PC-3 (cell line): ENCODE results near the gene TRABD. TPM values are rescaled to one million over a fixed set of nuclear protein-coding genes. Genes with fewer than 3 reads are reported as not detected.

Experiments used
- ATAC-seq: fragments of 200-7000 bp; cut with Tn5 transposase; 2 replicates; pipeline ENCODE4 v1.9.1; 2020; ENCODE audit warnings: mild to moderate bottlenecking, moderate library complexity
- BruUV-seq: library from RNA; stranded (reverse); fragments of 400-500 nt; replicated peaks from 2 replicates; lab custom pipeline; 2021; lab: Mats Ljungman, UMichigan
- CTCF ChIA-PET: fragments of 300-600 bp; sonication (Branson Sonifier 250); formaldehyde crosslinking; loops from one replicate; lab custom pipeline; 2022; ENCODE audit warnings: antibody characterized with exemption; lab: Charles Lee
- POLR2A ChIA-PET: fragments of 300-600 bp; sonication (Branson Sonifier 250); formaldehyde crosslinking; loops from one replicate; lab custom pipeline; 2022; ENCODE audit warnings: antibody characterized with exemption; ENCODE audit not compliant: unreplicated experiment; lab: Charles Lee
- DNase-seq: peaks from one replicate; pipeline ENCODE4 v3.0.0-alpha.2; 2015
- H2AFZ ChIP-seq: fragments of 300-600 bp; sonication (generic); 2 replicates; pipeline ENCODE4 v1.6.0; 2016; ENCODE audit warnings: antibody characterized with exemption, low read length
- H3F3A ChIP-seq: fragments of 300-600 bp; sonication (generic); one replicate; pipeline ENCODE4 v1.6.0; 2017; ENCODE audit warnings: antibody characterized with exemption, low read length, control low read depth, mild to moderate bottlenecking; ENCODE audit not compliant: unreplicated experiment
- H3K27ac ChIP-seq: fragments of 300-600 bp; sonication (generic); 2 replicates; pipeline ENCODE4 v1.5.1; 2016; ENCODE audit warnings: mild to moderate bottlenecking, low read length
- H3K27me3 ChIP-seq: fragments of 300-600 bp; sonication (generic); 2 replicates; pipeline ENCODE4 v1.6.1; 2016; ENCODE audit warnings: low read length, mixed read lengths
- H3K36me3 ChIP-seq: fragments of 300-600 bp; sonication (generic); 2 replicates; pipeline ENCODE4 v1.6.1; 2016; ENCODE audit warnings: low read depth, mixed run types, low read length, mixed read lengths
- H3K4me1 ChIP-seq: fragments of 300-600 bp; sonication (generic); 2 replicates; pipeline ENCODE4 v1.5.1; 2016; ENCODE audit warnings: low read length; ENCODE audit not compliant: insufficient read depth
- H3K4me2 ChIP-seq: fragments of 300-600 bp; sonication (generic); 2 replicates; pipeline ENCODE4 v1.6.0; 2016; ENCODE audit warnings: low read length
- H3K4me3 ChIP-seq: fragments of 300-600 bp; sonication (generic); 2 replicates; pipeline ENCODE4 v1.5.1; 2016; ENCODE audit warnings: mild to moderate bottlenecking, low read length, mixed read lengths
- H3K79me2 ChIP-seq: fragments of 300-600 bp; sonication (generic); 2 replicates; pipeline ENCODE4 v1.6.1; 2017; ENCODE audit warnings: low read length, mixed read lengths
- H3K9ac ChIP-seq: fragments of 300-600 bp; sonication (generic); 2 replicates; pipeline ENCODE4 v1.6.0; 2016; ENCODE audit warnings: mild to moderate bottlenecking, low read length
- H3K9me2 ChIP-seq: fragments of 300-600 bp; sonication (generic); replicated peaks from 2 replicates; pipeline ENCODE4 v1.6.1; 2016; ENCODE audit warnings: mixed run types, low read length, mixed read lengths
- H3K9me3 ChIP-seq: fragments of 300-600 bp; sonication (generic); 2 replicates; pipeline ENCODE4 v1.6.1; 2016; ENCODE audit warnings: low read length, mixed read lengths
- H4K20me1 ChIP-seq: fragments of 300-600 bp; sonication (generic); 2 replicates; pipeline ENCODE4 v1.6.1; 2016; ENCODE audit warnings: low read length, mixed read lengths
- EZH2 ChIP-seq: fragments of 300-600 bp; sonication (generic); IDR thresholded peaks from one replicate; pipeline ENCODE4 v1.6.1; 2017; ENCODE audit warnings: antibody characterized with exemption, mild to moderate bottlenecking, low read length; ENCODE audit not compliant: unreplicated experiment
- EZH2phosphoT487 ChIP-seq: fragments of 300-600 bp; sonication (generic); IDR thresholded peaks from 2 replicates; pipeline ENCODE4 v1.6.1; 2018; ENCODE audit warnings: mild to moderate bottlenecking, antibody characterized with exemption, low read length, borderline replicate concordance
- intact Hi-C: fragments of 100-400 bp; cut with micrococcal nuclease; formaldehyde crosslinking; loops from 2 replicates; pipeline ENCODE4 v1.9.0; 2023
- total RNA-seq: library from RNA; depleted of rRNA; stranded (reverse); fragments of >200 nt; gene quantifications from 2 replicates; pipeline ENCODE4 v1.2.3, GENCODE V29; 2014
- TF ChIP-seq, protein P1 (sequence below): fragments of 300-600 bp; sonication (generic); conservative IDR thresholded peaks from 2 replicates; pipeline ENCODE4 v1.5.1; 2017; ENCODE audit warnings: antibody characterized with exemption, low read depth, mild to moderate bottlenecking, low read length

Gene TRABD
- total RNA-seq, 1 experiment from 2014 or later = 53.4 TPM

DNA sequence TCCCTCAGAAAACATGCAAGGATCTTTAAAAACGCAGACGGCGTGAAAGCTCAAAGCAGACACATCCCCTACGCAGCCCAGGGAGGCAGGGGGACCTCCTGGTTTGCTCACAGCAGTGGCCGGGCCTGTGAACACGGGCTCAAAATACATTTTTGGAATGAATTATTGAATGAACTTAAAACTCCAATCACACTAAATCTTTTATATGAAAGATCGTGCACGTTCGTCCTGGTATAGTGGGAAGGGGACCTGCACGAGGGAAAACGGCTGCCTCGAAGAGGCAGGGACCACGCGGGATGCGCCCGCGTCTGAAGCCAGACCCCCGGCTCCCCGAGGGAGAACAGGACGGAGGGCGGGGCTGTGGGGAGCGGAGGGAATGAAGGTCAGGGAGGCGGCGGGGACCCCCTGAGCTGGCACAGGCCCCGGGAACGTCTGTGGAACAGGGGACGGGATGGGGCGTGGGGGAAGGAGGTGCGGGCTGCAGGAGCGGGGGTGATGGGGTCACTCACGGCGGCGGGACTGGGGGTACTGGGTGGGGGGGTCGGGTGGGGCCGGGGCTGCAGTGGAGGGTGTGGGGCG is 16.4 kb upstream of the TRABD start:
- Histone ChIP-seq H3K4me2 (peak overlapping the region; percentile 71), H3K4me3 (no peak overlapping the region; the same call in 1 of the 2 replicates)

DNA sequence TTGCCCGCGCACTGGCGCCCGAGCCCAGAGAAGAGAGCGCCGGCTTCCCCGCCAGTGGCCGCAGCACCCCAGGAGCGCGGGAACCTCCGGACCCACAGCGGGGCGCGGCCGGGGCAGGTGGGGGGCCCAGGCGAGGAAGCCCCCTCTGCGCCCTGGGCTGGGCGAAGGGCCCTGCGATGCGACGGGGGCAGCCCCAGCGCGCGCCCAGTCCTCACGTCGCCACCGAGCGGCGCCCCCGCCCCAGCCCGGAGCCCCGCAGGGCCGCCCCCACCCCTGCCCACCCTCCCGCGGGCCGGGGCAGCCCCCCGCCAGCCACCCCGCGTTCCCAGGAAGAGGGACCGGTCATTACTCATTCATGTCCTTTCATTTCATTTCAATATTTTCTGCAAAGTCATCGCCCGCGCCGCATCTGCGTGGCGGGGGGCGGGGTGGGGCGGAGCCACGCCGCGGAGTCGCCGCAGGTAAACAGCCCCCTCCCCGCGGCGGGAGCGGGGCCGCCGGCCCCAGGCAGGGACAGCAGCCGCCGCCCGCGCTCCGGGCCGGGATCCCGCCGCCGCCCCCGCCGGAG is 15.9 kb upstream of the TRABD start:
- Histone ChIP-seq H3K9me2 (no peaks in the 10 kb centered on the region), H3K9ac (no peak overlapping the region; the same call in 1 of the 2 replicates), H2AFZ (no peak overlapping the region), H3K27me3 (no peaks in the 10 kb centered on the region), H3K79me2 (no peaks in the 10 kb centered on the region; the same call in 1 of the 2 replicates), H3K4me1 (no peaks in the 10 kb centered on the region), H3K27ac (no peak overlapping the region), H3F3A (no peaks in the 10 kb centered on the region), H3K36me3 (no peaks in the 10 kb centered on the region), H4K20me1 (no peaks in the 10 kb centered on the region), H3K4me2 (peak overlapping the region; percentile 46; the same call in 1 of the 2 replicates), H3K4me3 (peak overlapping the region; percentile 48), H3K9me3 (no peaks in the 10 kb centered on the region)
- ATAC-seq (no peak), DNase-seq (peak; percentile 46)
- TF ChIP-seq, protein P1, sequence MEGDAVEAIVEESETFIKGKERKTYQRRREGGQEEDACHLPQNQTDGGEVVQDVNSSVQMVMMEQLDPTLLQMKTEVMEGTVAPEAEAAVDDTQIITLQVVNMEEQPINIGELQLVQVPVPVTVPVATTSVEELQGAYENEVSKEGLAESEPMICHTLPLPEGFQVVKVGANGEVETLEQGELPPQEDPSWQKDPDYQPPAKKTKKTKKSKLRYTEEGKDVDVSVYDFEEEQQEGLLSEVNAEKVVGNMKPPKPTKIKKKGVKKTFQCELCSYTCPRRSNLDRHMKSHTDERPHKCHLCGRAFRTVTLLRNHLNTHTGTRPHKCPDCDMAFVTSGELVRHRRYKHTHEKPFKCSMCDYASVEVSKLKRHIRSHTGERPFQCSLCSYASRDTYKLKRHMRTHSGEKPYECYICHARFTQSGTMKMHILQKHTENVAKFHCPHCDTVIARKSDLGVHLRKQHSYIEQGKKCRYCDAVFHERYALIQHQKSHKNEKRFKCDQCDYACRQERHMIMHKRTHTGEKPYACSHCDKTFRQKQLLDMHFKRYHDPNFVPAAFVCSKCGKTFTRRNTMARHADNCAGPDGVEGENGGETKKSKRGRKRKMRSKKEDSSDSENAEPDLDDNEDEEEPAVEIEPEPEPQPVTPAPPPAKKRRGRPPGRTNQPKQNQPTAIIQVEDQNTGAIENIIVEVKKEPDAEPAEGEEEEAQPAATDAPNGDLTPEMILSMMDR = no peak
- TF ChIP-seq EZH2phosphoT487 = no peak
- no peak for TF ChIP-seq EZH2
- intact Hi-C loops = no loop called here
- ChIA-PET CTCF (no interaction called here), POLR2A (interaction anchor here (0.6 kb wide), 1 partner anchor 119 kb away, joined by 3 read pairs; no protein-coding TSS in a partner anchor)
- BruUV-seq = no TSS peak

More for the DNA sequence above, 16.4 kb upstream of the TRABD start:
- Histone ChIP-seq H3K36me3 (no peaks in the 10 kb centered on the region), H3K79me2 (no peaks in the 10 kb centered on the region; the same call in 1 of the 2 replicates), H3K4me1 (no peaks in the 10 kb centered on the region), H3K27me3 (no peaks in the 10 kb centered on the region), H3K9me2 (no peaks in the 10 kb centered on the region), H4K20me1 (no peaks in the 10 kb centered on the region), H3K9ac (no peak overlapping the region), H3K9me3 (no peaks in the 10 kb centered on the region), H3K27ac (no peak overlapping the region), H3F3A (no peaks in the 10 kb centered on the region), H2AFZ (peak overlapping the region; percentile 34; the same call in 1 of the 2 replicates)
- ChIA-PET POLR2A (interaction anchor here (0.6 kb wide), 1 partner anchor 119 kb away, joined by 3 read pairs; no protein-coding TSS in a partner anchor), CTCF (no interaction called here)
- intact Hi-C loops = no loop called here
- no TSS peak for BruUV-seq
- ATAC-seq = no peak
- no peak for DNase-seq
- no peak for TF ChIP-seq EZH2
- TF ChIP-seq EZH2phosphoT487 = no peak

DNA sequence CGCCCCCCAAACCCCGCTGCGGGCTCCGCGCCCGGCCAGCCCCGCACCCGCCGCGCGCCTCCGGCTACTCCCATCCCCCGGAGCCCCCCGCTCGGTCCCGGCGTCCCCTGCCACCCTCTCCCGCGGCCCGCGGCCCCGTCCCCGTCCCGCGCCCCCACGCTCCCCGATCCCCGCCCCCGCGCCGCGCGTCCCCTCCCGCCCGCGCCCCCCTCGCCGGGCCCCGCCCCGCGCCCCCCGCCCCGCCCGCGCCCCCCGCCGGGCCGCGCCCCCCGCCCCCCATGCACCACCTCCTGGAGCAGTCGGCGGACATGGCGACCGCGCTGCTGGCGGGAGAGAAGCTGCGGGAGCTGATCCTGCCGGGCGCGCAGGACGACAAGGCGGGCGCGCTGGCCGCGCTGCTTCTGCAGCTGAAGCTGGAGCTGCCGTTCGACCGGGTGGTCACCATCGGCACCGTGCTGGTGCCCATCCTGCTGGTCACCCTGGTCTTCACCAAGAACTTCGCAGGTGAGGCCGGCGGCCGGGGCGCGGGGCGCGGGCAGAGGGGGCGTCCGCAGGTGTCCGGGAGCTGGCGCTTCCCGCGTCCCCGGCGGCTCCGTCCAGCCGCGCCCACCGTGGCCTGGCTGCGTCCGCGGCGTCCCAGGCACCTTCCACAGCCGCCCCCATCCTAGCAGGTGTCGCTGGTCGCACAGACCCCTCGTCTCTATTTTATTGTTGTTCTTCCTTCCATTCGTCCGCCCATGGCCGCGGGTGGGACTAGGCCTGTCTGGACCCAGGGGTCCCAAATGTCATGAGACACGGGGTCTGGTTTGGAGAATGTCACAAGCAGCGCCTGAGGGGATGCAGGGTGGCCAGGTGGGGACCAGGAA is 15.0 kb upstream of the TRABD start, which contains the start of gene PANX2:
Gene PANX2, plus strand, starts transcription at position 279 of the 866 bp plus-strand sequence. Its CDS starts 0 bp downstream, at position 279.
- POLR2A ChIA-PET = no interaction called here
- intact Hi-C loops = no loop called here
- Histone ChIP-seq H3K9me3 (no peaks in the 10 kb centered on the region), H3K27me3 (no peaks in the 10 kb centered on the region), H3F3A (no peaks in the 10 kb centered on the region), H4K20me1 (no peaks in the 10 kb centered on the region), H3K9me2 (no peaks in the 10 kb centered on the region), H3K36me3 (no peaks in the 10 kb centered on the region), H2AFZ (peak within 1 kb of the TSS; percentile 63; the same call in 1 of the 2 replicates), H3K79me2 (no peaks in the 10 kb centered on the region; the same call in 1 of the 2 replicates), H3K4me3 (peak within 1 kb of the TSS; percentile 68), H3K4me2 (peak within 1 kb of the TSS; percentile 86), H3K27ac (no peak within 1 kb of the TSS), H3K4me1 (no peaks in the 10 kb centered on the region), H3K9ac (peak within 1 kb of the TSS; percentile 15; the same call in 1 of the 2 replicates)
- DNase-seq (no peak), ATAC-seq (no peak)
- no peak for TF ChIP-seq EZH2
- no peak for TF ChIP-seq EZH2phosphoT487
- TF ChIP-seq, protein P1 = no peak
- BruUV-seq = no TSS peak
- CTCF ChIA-PET = no interaction called here
